K562 treated with DMSO at 1 percent for 48 hours (cell line): ENCODE results near the gene PHC3. TPM values are rescaled to one million over a fixed set of nuclear protein-coding genes. Genes with fewer than 3 reads are reported as not detected.

Source experiments
- total RNA-seq: library from RNA; unstranded; fragments of 300-600 nt; gene quantifications from 2 replicates; pipeline ENCODE4 v1.2.3, GENCODE V29; 2022; ENCODE audit warnings: low replicate concordance; ENCODE audit errors: extremely low read depth

The PHC3 gene, protein sequence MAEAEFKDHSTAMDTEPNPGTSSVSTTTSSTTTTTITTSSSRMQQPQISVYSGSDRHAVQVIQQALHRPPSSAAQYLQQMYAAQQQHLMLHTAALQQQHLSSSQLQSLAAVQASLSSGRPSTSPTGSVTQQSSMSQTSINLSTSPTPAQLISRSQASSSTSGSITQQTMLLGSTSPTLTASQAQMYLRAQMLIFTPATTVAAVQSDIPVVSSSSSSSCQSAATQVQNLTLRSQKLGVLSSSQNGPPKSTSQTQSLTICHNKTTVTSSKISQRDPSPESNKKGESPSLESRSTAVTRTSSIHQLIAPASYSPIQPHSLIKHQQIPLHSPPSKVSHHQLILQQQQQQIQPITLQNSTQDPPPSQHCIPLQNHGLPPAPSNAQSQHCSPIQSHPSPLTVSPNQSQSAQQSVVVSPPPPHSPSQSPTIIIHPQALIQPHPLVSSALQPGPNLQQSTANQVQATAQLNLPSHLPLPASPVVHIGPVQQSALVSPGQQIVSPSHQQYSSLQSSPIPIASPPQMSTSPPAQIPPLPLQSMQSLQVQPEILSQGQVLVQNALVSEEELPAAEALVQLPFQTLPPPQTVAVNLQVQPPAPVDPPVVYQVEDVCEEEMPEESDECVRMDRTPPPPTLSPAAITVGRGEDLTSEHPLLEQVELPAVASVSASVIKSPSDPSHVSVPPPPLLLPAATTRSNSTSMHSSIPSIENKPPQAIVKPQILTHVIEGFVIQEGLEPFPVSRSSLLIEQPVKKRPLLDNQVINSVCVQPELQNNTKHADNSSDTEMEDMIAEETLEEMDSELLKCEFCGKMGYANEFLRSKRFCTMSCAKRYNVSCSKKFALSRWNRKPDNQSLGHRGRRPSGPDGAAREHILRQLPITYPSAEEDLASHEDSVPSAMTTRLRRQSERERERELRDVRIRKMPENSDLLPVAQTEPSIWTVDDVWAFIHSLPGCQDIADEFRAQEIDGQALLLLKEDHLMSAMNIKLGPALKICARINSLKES
- total RNA-seq, result not detected in 2 replicates

GRCh38 chr3:170180908-170181885, at the start of gene PHC3:
PHC3 (minus strand) TSS chr3:170181733; CDS start chr3:170181715, 18 bp downstream.

DNA sequence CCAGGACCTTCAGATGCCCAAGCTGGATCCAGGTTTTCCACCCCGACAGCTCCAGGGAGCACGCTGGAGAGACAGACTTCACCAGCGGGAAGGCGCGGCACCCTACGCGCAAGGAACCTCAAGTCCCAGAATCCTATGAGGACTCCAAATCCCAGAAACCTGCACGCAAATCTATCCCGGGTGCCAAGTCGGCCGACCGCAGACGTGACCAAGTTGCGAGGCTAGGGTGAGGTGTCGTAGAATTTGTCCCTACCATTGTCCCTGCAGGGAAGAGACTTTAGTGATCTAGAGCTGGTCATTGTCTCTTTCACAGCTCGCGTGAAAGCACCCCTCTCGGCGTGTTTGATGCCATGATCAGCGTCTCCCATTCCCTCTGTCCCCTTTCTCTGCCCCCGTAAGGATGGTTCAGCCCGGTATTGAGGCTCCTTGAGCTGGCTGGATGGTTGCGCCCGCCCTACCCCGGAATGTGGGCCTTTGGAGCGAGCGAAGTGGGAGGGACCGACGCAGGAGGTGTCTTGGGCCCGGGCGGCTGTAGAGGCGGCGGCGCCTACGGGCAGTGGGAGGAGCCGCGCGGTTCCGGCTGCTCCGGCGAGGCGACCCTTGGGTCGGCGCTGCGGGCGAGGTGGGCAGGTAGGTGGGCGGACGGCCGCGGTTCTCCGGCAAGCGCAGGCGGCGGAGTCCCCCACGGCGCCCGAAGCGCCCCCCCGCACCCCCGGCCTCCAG, 40.6 kb upstream of the PHC3 start, which contains the start of gene PRKCI:
Gene PRKCI, plus strand, starts transcription at position 501 of the 723 bp plus-strand sequence. CDS start 246 bp downstream, outside the sequence.

Other genes with a start within 250 kb of the PHC3 start
- not detected in 2 replicates for gene SEC62, start 214.9 kb downstream of the PHC3 start, total RNA-seq
- not detected in 2 replicates for gene GPR160, start 143.7 kb downstream of the PHC3 start, total RNA-seq
- gene PRKCI, start 40.7 kb upstream of the PHC3 start, total RNA-seq, result not detected in 2 replicates
- gene SKIL, start 176.0 kb upstream of the PHC3 start, total RNA-seq, result not detected in 2 replicates
- gene CLDN11, start 237.1 kb upstream of the PHC3 start, total RNA-seq, result not detected in 2 replicates